ENCODE measurements around the gene PSMA5. TPM values are rescaled to one million over a fixed set of nuclear protein-coding genes. Genes with fewer than 3 reads are reported as not detected.

The PSMA5 gene
- total RNA-seq, 1 donor: 56.1 TPM

DNA sequence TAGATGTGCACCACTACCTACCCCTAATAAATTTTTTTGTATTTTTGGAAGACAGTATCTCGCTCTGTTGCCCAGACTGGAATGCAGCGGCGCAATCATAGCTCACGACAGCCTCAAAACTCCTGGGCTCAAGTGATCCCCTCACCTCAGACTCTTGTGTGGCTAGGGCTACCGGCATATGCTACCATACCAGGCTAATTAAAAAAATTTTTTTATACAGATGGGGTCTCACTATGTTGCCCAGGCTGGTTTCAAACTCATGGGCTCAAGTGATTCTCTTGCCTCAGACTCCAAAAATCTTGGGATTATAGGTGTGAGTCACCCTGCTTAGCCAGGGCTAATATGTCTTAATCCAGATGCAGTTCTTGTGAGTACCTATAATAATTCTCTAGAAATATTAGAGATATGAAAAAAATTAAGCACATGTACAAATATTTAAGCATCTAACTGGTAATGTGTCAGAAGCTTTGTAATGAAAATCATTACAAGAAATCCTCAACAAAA is 38.0 kb downstream of the PSMA5 start:
- no peak for DNase-seq (ENCODE audit: low read depth)
- no peak overlapping the region for H3K4me3 ChIP-seq (ENCODE audit: low read depth, low read length)
- TF ChIP-seq, protein P1, sequence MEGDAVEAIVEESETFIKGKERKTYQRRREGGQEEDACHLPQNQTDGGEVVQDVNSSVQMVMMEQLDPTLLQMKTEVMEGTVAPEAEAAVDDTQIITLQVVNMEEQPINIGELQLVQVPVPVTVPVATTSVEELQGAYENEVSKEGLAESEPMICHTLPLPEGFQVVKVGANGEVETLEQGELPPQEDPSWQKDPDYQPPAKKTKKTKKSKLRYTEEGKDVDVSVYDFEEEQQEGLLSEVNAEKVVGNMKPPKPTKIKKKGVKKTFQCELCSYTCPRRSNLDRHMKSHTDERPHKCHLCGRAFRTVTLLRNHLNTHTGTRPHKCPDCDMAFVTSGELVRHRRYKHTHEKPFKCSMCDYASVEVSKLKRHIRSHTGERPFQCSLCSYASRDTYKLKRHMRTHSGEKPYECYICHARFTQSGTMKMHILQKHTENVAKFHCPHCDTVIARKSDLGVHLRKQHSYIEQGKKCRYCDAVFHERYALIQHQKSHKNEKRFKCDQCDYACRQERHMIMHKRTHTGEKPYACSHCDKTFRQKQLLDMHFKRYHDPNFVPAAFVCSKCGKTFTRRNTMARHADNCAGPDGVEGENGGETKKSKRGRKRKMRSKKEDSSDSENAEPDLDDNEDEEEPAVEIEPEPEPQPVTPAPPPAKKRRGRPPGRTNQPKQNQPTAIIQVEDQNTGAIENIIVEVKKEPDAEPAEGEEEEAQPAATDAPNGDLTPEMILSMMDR (IDR thresholded peaks at IDR 0.05; ENCODE audit: insufficient read depth, low read length): no peak

DNA sequence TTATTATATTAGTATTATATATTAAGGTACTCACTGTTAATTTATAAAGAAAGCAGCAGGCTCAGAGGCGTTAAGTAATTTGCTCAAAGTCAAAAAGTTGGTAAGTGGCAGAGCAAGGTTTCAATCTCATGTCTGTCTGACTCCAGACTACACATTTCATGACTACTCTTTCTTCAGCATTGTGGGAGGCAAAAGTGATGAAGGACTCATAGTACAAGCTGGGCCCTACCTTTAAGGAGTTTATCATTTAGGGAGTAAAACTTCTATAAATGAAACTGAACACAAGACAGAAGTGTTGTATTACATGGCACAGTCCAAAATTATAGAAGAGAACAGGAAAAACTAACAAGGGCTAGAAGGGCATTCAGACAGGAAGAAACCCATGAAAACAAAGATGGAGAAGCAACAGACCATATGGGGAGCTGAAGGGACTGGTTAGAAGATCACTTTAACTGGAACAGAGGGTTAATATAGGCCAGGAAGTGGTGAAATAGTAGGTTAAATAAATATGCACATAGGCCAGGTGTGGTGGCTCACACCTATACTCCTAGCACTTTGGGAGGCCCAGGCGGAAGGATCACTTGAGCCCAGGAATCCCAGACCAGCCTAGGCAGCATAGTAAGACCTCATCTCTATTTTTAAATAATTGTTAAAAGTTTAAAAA is 40.1 kb downstream of the PSMA5 start:
- TF ChIP-seq, protein P1 (IDR thresholded peaks at IDR 0.05; ENCODE audit: insufficient read depth, low read length): no peak
- no peak for DNase-seq (ENCODE audit: low read depth)

DNA sequence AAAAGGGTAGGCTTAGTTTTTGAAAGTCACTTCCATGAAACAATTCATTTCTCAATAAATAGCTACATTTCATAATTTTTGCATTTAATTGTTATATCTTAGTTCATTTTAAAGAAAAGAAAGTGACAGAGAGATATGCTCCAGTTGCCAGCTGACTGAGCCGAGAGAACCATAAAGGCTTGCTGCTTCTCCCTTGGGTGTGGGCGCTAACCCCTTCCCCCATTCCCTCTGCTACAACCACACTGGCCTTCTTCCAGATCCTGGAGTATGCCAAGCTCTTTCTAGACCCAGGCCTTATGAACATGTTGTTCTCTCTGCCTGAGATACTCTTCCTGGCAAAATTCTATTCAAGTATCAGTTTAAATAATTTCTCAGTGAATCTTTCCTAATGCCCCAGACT is 40.8 kb downstream of the PSMA5 start:
- TF ChIP-seq, protein P1 (IDR thresholded peaks at IDR 0.05; ENCODE audit: insufficient read depth, low read length): no peak
- H3K4me3 ChIP-seq (ENCODE audit: low read depth, low read length): no peak overlapping the region
- no peak for DNase-seq (ENCODE audit: low read depth)

More for the DNA sequence above, 40.1 kb downstream of the PSMA5 start:
- H3K4me3 ChIP-seq (ENCODE audit: low read depth, low read length): no peak overlapping the region

DNA sequence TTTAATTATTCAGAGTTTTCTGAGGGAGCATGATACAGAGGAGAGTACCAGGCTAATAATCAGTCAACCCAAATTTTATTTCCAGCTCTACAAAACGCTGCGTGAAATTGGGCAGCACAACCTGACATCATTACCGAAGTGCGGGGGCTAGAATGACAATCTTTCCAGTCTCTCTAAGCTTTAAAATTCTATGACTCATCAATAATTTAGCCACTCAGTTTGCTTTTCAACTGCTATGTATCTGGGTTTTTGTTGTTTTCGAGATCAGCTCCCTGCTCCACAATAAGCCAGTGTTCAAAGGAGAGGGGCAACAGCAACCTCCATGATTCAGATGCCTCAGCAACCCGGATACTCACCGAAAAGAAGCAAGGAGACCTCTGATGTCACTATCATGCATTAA is 42.4 kb downstream of the PSMA5 start:
- H3K4me3 ChIP-seq (ENCODE audit: low read depth, low read length): no peak overlapping the region
- DNase-seq (ENCODE audit: low read depth): no peak
- TF ChIP-seq, protein P1 (IDR thresholded peaks at IDR 0.05; ENCODE audit: insufficient read depth, low read length): no peak

DNA sequence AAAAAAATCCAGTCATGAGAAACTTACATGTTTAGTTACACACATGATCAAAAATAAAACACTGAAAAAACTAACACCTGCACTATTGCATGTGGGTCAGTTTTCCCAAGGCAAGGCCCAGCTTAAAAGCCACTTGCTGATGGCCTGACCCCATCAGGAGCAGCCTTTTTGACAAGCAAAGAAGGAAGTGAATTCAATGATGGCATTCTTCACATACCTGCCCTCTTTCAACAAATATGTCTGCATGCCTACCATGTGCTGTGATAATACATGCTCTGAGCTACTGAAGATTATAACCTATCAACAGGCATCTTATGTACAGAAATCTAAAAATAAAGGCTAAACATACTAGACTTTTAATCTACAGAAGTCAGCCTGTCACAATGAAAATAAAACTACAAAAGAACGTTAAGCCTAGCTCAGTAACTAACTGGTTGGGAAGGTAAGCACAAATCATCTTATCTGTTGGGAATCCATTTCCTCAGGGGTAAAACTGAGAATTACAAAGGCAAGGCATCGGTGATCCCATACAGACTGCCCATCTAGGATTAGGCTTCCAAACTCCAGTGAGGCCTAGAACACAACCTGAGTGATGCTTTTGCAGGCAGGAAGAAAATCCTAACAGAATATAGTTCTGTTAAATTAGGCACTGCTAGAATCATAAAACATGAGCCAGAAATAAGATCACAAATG is 43.0 kb downstream of the PSMA5 start:
- H3K4me3 ChIP-seq (ENCODE audit: low read depth, low read length): no peak overlapping the region
- TF ChIP-seq, protein P1 (IDR thresholded peaks at IDR 0.05; ENCODE audit: insufficient read depth, low read length): no peak
- DNase-seq (ENCODE audit: low read depth): no peak

DNA sequence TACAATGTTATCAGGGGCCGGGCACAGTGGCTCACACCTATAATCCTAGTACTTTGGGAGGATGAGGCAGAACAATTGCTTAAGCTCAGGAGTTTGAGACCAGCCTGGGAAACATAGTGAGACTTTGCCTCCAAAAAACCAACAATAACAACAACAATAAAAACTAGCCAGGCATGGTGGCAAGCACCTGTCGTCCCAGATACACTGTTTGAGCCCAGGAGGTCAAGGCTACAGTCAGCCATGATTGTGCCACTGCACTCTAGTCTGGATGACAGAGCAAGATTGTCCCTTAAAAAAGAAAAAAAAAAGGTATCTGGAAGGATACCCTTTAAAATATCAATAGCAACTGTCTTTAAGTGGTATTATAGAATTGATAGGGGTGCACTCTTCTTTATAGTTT is 44.7 kb downstream of the PSMA5 start:
- TF ChIP-seq, protein P1 (IDR thresholded peaks at IDR 0.05; ENCODE audit: insufficient read depth, low read length): no peak
- H3K4me3 ChIP-seq (ENCODE audit: low read depth, low read length): no peak overlapping the region
- DNase-seq (ENCODE audit: low read depth): no peak

All from fibroblast of the aortic adventitia (primary cell).